ENCODE results near the gene YIPF2.

- TF ChIP-seq CTCF (IDR thresholded peaks at IDR 0.05; ENCODE audit: insufficient read depth, low read length) (no peak), POLR2AphosphoS5 (IDR thresholded peaks at IDR 0.05; ENCODE audit: low read depth) (no peak)
These were observed 47.1 kb upstream of the YIPF2 start for GRCh38 chr19:10975374-10976130.

Measured in HL-60 (cell line).